GM21786 (cell line): ENCODE data around the gene ANKRD10.
A peak's percentile ranks its signal among the peaks of the same experiment; 100 is the strongest.

Source experiments
- ATAC-seq: cut with Tn5 transposase; IDR thresholded peaks from one replicate; pipeline ENCODE4 v1.9.1; 2021; ENCODE audit not compliant: unreplicated experiment

The ANKRD10 gene

GRCh38 chr13:110916301-110917142 lies 1.7 kb upstream of the ANKRD10 start:
- no peak for ATAC-seq

GRCh38 chr13:110915874-110916206 lies 971 bp upstream of the ANKRD10 start:
- ATAC-seq = no peak

DNA sequence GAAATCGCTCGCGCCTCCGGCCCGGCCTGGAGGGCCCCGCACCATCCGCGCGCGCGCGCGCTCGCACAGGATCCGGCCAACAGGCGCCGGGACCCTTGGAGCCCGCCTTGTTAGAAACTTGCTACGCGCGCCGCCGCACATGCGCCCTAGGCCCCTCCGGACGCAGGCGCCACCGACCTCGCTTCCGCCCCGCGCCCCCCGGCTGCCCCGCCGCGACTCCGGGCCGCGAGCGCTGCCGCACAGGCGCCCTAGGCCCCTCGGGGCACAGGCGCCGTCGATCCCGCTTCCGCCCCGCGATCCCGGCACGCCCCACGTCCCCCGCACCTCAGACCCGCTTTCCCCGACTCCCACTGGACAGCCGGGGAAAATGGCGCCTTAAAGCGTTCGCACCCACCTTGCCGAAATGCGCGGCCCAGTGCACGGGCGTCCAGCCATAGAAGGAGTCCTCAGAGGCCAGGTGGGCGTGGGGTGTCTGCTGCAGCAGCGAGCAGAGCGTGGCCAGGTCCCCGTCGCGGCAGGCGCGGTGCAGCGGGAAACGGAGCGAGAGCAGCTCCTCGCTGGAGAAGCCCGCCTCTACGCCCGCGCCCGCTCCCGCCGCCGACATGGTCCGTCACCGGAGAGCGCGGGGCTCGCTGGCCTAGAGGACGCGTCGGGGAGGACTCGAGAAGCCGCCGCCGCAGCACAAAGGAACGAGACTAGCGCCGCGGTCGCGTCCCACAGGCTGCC lies 375 bp downstream of the ANKRD10 start:
- peak; percentile 28 for ATAC-seq

GRCh38 chr13:110914081-110914330 lies 863 bp downstream of the ANKRD10 start:
- ATAC-seq = no peak

GRCh38 chr13:110913322-110914080 lies 1.4 kb downstream of the ANKRD10 start:
- ATAC-seq = no peak

DNA sequence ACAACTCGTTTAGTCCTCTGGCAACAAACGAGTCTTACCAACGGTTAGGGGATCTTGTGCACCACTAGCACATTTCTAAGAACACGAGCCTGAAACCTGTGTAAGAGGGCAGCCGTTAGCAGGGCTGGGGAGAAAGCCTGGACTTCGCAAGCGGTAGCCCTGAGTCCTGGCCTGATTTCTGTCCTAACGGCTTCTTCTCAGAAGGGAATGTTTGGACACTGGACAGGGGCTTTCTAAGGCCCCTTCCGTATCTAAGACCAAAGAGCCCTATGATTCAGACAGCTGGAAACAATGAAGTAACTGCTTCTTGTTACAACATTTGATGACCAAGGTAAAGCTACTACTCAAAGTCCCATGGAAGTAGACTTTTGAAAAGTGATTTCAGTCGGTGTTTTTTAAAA lies 2.2 kb downstream of the ANKRD10 start:
- ATAC-seq = no peak

DNA sequence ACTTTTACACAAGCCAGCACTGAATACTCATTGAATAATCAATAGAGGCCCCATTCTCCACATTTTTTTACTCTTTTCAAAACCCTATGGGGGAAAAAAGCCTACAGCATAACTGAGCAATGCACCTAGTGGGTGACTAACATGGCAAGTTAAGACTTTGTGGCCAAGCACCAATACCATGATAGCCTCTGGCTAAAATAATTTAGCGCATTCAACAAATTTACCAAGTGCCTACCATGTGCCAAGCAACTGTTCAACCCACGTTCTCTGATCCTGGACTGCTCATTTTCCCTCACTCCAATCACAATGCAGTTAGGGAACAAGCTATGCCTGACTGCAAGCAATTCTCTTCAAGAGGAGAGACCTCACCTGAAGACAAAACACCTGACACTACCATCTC lies 3.0 kb downstream of the ANKRD10 start:
- ATAC-seq = no peak

- no peak for ATAC-seq
Observed at GRCh38 chr13:110910013-110910890, 4.6 kb downstream of the ANKRD10 start.

- ATAC-seq = no peak
Observed at GRCh38 chr13:110907951-110908898, 6.6 kb downstream of the ANKRD10 start.

DNA sequence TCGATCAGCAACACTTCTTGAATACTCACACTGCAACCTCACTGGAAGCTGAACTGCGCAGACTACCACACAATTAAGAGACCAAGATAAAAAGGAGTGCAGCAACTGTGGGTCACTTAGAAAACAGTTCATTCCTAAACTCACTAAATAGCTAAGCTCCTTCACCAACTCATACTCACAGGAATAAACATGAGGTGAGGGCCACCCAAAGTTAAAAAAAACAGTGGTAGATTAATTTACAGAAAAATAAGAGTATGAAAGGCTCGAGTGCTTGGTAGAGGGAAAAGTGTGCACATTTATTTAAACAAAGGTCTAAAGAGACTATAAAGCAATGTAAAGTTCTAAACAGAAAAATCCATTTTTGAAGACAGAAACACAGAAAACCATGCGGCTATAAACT lies 7.6 kb downstream of the ANKRD10 start:
- ATAC-seq = no peak

DNA sequence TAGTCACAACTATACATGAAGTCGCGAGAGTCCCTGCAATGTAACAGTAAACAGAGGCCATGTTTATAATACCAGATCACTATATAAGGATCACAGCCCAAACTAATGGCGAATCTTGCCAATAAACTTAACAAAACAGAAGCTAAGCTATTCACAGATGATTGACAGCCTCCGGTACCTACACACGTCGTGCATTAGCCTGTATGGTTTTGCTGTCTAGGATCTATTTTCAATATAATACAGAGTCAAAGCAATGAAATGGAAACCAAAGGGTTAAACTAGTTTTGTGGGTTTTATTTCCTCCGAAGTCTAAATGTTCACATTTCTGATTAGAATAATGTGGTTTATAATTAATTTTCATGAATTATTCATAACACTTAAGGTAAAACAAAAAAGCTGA lies 10.1 kb downstream of the ANKRD10 start:
- ATAC-seq = no peak

- ATAC-seq = no peak
Observed at GRCh38 chr13:110902370-110902769, 12.5 kb downstream of the ANKRD10 start.

DNA sequence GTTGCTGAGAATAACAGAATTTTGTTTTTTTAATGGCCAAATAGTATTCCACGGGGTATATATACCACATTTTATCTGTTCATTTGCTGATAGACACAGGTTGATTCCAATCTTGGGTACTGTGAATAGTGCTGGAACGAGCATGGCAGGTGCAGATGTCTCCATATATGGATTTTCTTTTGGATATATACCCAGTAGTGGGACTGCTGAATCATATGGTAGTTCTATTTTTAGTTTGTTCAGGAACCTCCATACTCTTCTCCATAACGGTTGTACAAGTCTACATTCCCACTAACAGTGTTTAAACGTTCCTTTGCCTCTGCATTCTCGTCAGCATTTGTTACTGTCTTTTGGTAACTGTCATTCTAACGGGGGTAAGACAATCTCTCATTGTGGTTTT lies 17.3 kb downstream of the ANKRD10 start:
- no peak for ATAC-seq

GRCh38 chr13:110897014-110897413 lies 17.9 kb downstream of the ANKRD10 start:
- ATAC-seq = no peak

GRCh38 chr13:110894086-110894485 lies 20.8 kb downstream of the ANKRD10 start:
- ATAC-seq = no peak

GRCh38 chr13:110893571-110893970 lies 21.3 kb downstream of the ANKRD10 start:
- no peak for ATAC-seq

DNA sequence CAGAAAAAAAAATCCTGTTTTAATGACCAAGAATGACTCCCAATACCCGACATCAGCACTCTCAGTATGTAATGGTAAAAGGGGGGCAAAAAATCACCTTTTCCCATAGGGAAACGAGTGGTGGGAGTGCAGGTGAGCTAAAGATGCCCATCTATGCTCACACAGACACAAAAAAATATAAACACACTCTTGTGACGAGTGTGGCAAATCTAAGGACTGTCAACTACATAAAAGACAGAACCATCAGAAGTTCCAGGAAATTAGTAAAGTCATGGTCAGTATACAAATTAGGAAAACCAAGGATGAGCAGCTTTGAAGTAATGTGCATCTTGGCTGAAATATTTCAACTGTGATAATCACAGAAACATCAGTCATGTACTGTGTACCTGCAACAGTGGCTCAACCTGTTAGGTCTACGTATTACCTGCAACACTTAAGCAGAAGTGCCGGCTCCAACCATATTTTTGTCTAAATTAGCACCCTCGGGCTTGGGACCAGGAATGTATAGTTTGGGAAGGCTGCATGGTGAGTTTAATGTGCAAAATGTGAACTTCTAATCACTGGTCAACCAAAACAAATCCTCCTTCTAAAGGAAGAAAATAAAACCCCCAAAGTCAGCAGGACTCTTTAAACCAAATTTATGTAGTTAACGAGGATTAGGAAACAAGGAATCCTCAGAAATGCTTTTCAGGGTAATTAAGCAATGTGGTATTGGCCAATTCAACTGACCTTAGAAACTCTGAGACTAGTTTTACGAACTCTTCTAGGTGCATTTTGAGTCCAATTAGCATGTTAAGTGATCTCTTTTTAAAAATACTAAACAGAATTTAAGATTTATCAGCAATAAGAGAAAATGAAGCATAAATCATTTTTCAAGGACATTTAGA lies 24.3 kb downstream of the ANKRD10 start:
- no peak for ATAC-seq

- ATAC-seq = no peak
Observed at GRCh38 chr13:110888390-110888789, 26.5 kb downstream of the ANKRD10 start.
